ENCODE measurements around the gene SQOR.

SQOR gene

GRCh38 chr15:45660231-45660979 is 25.6 kb downstream of the SQOR start:
- no peak for DNase-seq (ENCODE audit: low read depth in 2 of 2)

GRCh38 chr15:45662375-45662774 is 27.5 kb downstream of the SQOR start:
- no peak for DNase-seq (ENCODE audit: low read depth in 2 of 2)

- DNase-seq (ENCODE audit: low read depth in 2 of 2): no peak
Observed at GRCh38 chr15:45664451-45664850, 29.6 kb downstream of the SQOR start.

- DNase-seq (ENCODE audit: low read depth in 2 of 2): no peak
Observed at GRCh38 chr15:45665261-45665660, 30.4 kb downstream of the SQOR start.

GRCh38 chr15:45666119-45666875 is 31.5 kb downstream of the SQOR start:
- no peak for DNase-seq (ENCODE audit: low read depth in 2 of 2)

- no peak for DNase-seq (ENCODE audit: low read depth in 2 of 2)
Observed at GRCh38 chr15:45667002-45667401, 32.2 kb downstream of the SQOR start.

GRCh38 chr15:45668386-45668785 is 33.6 kb downstream of the SQOR start:
- DNase-seq (ENCODE audit: low read depth in 2 of 2): no peak

- no peak for DNase-seq (ENCODE audit: low read depth in 2 of 2)
Observed at GRCh38 chr15:45669422-45669821, 34.6 kb downstream of the SQOR start.

- DNase-seq (ENCODE audit: low read depth in 2 of 2): no peak
Observed at GRCh38 chr15:45670091-45670490, 35.3 kb downstream of the SQOR start.

GRCh38 chr15:45670511-45670910 is 35.7 kb downstream of the SQOR start:
- no peak for DNase-seq (ENCODE audit: low read depth in 2 of 2)

GRCh38 chr15:45674677-45675076 is 39.8 kb downstream of the SQOR start:
- DNase-seq (ENCODE audit: low read depth in 2 of 2): no peak

- DNase-seq (ENCODE audit: low read depth in 2 of 2): no peak
Observed at GRCh38 chr15:45677797-45678196, 43.0 kb downstream of the SQOR start.

- no peak for DNase-seq (ENCODE audit: low read depth in 2 of 2)
Observed at GRCh38 chr15:45678459-45679178, 43.8 kb downstream of the SQOR start.

- no peak for DNase-seq (ENCODE audit: low read depth in 2 of 2)
Observed at GRCh38 chr15:45684533-45684932, 49.7 kb downstream of the SQOR start.

GRCh38 chr15:45689616-45690015 is 54.8 kb downstream of the SQOR start:
- no peak for DNase-seq (ENCODE audit: low read depth in 2 of 2)

GRCh38 chr15:45690581-45691260 is 55.9 kb downstream of the SQOR start:
- no peak for DNase-seq (ENCODE audit: low read depth in 2 of 2)

GRCh38 chr15:45701108-45701507 is 66.3 kb downstream of the SQOR start:
- no peak for DNase-seq (ENCODE audit: low read depth in 2 of 2)

GRCh38 chr15:45702041-45702440 is 67.2 kb downstream of the SQOR start:
- no peak for DNase-seq (ENCODE audit: low read depth in 2 of 2)

- no peak for DNase-seq (ENCODE audit: low read depth in 2 of 2)
Observed at GRCh38 chr15:45703670-45704328, 69.0 kb downstream of the SQOR start.

GRCh38 chr15:45704329-45705249 is 69.8 kb downstream of the SQOR start:
- DNase-seq (ENCODE audit: low read depth in 2 of 2): no peak
